ENCODE data around the gene PCP4.
"Not testable (repeated sequence)": the region's sequence is repeated elsewhere in the genome, so short reads cannot be mapped to it uniquely, and the experiment has no call there.

Gene PCP4

DNA sequence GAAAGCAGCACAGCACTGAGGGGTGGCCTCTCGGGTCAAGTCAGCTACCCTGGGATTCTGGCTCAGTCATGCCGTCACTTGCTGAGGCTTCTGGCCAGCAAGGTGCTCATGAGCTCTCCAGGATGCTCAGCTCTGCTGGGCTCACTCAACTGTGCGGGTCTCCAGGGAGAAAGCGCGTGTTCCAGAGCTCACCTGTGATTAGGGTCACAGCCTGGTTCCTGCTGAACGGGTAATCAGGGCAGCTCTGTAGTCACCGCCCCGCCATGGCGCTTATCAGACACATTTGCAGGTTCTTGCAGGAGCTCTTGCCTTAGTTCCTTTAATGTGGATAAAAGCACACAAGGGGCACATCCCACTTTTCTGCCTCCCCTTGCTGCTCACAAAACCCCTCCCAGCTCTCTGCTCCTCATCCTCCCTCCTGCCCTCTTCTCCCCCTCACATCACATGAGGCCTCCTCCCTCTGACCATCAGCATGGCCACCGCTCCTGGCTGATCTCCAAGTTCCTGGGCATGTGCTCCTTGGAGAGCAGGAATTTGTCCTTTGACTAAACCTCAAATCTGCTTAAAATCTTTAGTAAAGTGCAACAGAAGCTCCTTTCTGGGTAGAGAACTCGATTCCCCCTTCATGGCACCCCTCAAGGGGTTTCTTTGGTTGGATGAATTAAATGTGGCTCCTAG, 2.0 kb downstream of the PCP4 start:
- no peak for DNase-seq

DNA sequence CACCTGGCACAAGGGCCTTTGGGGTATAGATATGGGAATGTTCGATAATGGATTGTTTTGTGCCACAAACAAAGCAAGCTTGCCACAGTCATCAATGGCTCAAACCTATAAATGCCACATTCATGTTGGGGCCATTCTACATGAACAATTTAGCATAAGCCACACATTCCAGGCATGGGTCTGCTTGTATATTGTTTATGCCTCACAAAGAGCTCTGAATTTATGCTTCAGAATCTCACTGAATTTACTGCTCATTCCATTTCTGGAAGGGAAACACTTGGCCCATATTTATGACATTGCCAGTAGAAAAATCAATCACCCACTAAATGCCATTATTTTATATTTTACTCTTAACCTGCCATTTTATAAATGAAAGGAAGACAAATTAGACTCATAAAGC, 6.4 kb downstream of the PCP4 start:
- no peak for DNase-seq

DNA sequence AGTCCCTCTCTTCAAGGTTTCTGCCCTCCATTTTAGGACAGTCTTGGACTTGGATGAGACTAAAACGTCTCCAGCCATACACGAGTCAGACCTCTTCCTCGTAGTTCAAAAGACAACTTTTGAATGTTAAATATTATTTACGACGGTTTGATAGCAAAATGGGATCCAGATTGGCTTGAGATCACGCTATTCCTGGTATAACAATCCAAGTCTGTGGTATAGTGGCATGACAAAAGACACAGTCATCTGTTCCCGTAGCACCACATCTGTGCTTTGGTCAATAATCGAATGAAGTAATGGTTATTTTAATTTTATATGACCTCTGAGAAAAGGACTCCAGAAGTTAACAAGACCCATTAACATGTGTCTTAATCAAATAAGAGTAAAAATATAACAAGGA, 7.0 kb downstream of the PCP4 start:
- DNase-seq = no peak

- DNase-seq = no peak
These were observed 7.5 kb downstream of the PCP4 start for GRCh38 chr21:39874759-39875158.

GRCh38 chr21:39881661-39882060, 14.4 kb downstream of the PCP4 start:
- no peak for DNase-seq

DNA sequence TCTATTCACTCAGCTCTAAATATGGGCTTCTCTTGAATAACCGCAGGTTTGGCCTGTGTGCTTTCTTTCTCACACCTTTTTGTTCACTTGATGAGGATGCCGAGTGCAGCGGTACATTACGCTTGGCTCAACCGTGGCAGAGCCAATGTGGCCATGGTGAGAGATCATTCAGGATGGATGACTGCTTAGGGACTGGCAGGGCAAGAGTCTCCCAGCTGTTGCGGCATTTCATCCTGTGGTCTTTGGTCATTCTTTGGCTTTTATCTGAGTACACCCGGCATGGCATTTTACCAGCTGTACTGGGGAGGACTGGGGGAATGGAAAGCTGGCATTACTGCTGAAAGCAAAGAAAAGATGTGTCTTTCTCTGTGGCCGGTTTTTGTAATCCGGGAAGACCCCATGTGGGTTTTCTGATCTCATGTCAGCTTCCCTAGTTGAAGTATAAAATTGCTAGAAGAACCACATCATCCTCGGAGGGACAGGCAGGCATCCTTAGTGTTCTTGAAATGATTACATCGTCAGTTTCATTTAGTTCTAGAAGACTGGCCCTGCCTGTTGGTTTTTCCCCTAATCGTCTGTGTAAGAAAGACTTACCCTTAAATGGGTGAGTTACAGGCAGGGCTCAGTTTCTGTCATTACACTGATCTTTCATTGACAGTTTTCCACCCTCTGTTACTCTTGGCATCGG, 15.1 kb downstream of the PCP4 start:
- no peak for DNase-seq

DNA sequence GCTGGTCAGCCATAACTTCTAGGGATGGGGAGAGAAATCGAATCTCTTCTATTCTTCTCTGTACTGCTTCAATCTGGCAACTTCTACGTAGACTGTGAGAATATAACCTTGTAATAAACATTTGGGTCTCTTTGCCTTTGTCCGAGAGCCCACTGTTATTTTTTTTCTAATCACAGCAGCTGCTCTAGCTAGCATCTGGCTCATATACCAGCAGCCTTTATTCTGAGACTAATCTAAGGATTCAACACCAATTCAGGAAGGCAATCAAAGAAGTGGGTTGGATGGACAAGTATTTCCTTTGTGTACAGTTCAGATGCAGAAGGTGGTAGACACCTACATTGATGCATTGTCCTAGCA, 15.6 kb downstream of the PCP4 start:
- DNase-seq = no peak

DNA sequence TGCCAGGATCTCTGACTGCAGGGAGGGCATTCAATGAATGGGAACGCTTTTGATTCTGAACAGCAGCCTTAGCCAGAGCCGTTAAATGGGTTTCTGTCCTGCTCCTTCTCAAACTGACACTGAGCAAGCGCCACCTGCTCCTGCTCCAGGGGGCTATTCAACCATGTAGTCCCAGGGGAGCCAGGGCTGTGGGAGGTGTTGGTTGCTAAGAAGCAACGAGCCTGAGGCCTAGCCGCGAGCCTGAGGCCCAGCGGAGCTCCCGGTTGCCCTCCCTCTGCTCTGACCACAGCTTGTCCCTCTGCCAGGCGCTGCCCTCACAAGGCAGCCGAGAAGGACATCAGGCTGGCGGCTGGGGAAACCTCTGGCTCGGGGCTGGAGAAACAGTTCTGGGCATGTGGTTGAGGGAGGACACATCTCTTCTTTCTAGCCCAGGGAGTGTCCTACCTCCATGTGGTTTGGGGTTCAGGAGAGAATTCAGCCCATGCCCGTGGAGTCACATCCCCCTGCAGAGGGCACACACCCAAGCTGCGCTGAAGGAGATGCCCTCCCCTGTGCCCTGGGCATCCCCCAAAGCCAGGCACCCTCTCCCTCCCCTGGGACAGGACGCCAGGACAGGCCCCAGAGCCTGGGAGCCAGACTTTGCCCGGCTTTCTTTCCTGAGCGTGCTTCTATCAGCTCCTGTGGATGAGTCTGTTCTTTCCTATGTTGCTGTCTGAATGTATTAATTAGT, 18.0 kb downstream of the PCP4 start:
- DNase-seq = no peak

GRCh38 chr21:39888848-39889247, 21.6 kb downstream of the PCP4 start:
- no peak for DNase-seq

GRCh38 chr21:39891111-39891510, 23.9 kb downstream of the PCP4 start:
- DNase-seq = no peak

DNA sequence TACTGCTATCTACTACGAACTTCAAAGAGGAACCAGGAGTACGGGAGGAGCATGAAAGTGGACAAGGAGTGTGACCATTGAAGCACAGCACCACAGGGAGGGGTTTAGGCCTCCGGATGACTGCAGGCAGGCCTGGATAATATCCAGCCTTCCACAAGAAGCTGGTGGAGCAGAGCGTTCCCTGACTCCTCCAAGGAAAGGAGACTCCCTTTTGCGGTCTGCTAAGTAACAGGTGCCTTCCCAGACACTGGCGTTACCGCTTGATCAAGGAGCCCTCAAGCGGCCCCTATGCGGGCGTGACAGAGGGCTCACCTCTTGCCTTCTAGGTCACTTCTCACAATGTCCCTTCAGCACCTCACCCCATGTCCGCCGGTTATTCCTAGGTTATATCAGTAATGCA, 24.6 kb downstream of the PCP4 start:
- DNase-seq = not testable (repeated sequence)

GRCh38 chr21:39900491-39900890, 33.3 kb downstream of the PCP4 start:
- no peak for DNase-seq

- no peak for DNase-seq
These were observed 33.7 kb downstream of the PCP4 start for GRCh38 chr21:39900911-39901310.

- DNase-seq = no peak
These were observed 35.7 kb downstream of the PCP4 start for GRCh38 chr21:39902986-39903385.

- no peak for DNase-seq
These were observed 37.2 kb downstream of the PCP4 start for GRCh38 chr21:39904457-39904856.

DNA sequence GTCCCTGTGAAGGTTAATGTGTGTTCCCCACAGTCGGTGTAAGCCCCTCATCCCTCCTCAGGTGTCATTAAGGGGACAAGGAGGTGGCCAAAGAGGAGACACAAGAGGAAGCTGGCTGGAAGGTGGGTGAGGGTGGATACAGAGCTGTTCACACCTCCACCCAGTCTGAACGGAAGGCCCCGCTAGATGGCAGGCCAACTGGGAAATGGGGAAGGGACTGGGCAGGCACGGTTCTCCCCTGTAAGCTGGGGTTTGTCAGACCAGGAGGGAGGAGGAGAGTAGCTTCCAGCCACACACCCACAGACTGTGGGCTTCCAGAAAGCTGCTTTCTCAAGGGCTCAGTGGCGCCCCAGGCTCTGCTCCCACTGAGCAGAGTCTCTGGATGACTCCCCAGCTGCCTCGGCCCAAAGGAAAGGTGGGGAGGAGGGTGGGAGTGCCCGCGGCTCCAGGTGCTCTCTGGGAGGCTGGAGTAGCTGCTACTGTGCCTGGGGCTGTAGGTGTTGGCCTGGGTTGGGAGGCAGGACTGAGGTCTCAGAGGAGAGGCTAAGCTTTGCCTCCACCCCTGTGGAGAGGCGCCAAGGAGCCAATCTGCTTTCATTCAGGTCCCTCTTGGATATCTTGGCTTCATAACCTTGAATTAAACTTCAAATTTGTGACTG, 41.2 kb downstream of the PCP4 start:
- no peak for DNase-seq

- DNase-seq = no peak
These were observed 44.3 kb downstream of the PCP4 start for GRCh38 chr21:39911286-39912199.

DNA sequence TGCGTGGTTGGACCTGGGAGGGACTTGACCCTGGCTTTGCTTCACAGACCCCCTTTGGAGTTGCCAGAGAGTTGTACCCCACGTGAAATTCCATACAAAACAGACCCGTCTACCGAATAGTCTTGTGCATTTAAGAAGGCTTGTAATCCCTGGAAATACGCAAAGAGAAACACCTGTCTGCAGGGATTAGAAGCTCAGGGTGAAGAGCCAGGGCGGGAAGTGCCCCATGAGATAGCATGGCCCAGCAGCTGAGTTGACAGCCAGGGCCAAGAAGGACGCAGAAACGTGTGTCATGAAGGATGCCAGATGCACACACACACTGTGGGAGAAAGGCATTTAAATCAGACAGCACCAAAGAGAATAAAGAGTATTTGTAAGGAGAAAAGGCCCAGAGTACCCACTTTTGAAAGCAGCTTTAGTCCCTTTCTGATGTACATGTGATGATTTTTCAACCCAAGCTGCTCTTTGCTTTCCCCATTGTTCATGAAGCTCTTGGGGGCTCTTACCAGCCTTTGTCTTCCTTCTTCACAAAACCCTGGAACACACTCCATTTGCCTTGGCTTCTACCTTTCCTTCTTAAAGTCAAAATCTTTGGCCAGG, 46.6 kb downstream of the PCP4 start:
- DNase-seq = no peak

GRCh38 chr21:39915881-39916280, 48.6 kb downstream of the PCP4 start:
- DNase-seq = no peak

GRCh38 chr21:39918558-39918957, 51.3 kb downstream of the PCP4 start:
- DNase-seq = no peak

DNA sequence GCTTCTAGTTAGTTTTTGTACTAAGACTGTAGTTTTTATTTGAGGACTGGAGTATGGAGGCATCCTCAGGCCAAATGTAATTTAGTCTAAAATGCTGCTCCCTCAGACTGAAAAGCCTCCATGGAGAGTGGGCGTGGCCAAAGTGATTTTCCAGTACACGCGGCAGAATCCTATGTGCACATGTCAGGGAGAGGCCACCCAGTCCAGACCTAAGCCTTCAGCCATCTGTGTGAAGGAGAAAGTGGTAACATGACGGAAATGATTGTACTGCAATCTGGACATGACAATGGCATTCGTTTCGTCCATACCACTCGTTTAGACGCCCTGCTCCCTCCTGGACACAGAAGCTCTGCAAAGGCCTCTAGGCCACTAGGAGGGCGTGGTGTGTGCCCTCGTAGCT, 56.2 kb downstream of the PCP4 start:
- DNase-seq = no peak
